HG03469 (cell line): ENCODE data around the gene DOCK4.
A peak's percentile ranks its signal among the peaks of the same experiment; 100 is the strongest.

ENCODE experiments used
- ATAC-seq: cut with Tn5 transposase; IDR thresholded peaks from one replicate; pipeline ENCODE4 v1.9.1; 2021; ENCODE audit warnings: mild to moderate bottlenecking, moderate library complexity, moderate number of reproducible peaks; ENCODE audit not compliant: unreplicated experiment

DOCK4 gene

DNA sequence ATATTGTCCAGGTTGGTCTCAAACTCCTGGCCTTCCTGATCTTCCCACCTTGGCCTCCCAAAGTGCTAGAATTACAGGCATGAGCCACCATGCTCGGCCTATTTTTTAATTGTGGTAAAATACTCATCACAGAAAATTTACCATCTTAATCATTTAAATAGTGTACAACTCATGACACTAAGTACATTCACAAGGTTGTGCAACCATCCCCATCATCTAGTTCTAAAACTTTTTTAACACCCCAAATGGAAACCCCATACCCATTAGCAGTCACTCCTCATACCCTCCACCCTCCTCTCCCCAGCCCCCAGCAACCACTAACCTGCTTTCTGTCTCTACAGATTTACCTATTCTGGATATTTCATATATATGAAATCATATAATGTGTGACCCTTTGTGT is 90.3 kb downstream of the DOCK4 start:
- no peak for ATAC-seq

GRCh38 chr7:112113913-112114575 is 92.2 kb downstream of the DOCK4 start:
- ATAC-seq = no peak

GRCh38 chr7:112112822-112113255 is 93.4 kb downstream of the DOCK4 start:
- no peak for ATAC-seq

- ATAC-seq = no peak
Measured at GRCh38 chr7:112110651-112111050, 95.5 kb downstream of the DOCK4 start.

GRCh38 chr7:112110175-112110574 is 96.0 kb downstream of the DOCK4 start:
- ATAC-seq = no peak

DNA sequence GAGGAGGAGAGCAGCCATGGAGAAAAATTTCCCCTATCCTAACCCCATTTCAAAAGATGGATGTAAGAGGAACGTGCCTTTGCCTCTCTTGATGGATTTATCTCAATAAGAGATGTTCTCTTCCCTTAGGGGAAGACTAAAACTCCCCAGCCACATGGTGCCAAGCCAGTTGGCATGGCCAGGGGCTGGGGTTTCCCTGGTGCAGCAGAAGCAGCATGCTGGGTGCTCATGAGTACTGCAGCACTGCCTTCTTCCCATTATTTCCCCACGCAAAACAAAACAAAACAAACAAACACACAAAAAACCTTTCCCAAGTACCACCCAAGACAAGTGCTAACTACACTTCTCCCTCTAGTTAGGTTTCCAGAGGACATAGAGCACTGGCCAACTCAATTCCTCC is 97.2 kb downstream of the DOCK4 start:
- ATAC-seq = no peak

- ATAC-seq = no peak
Measured at GRCh38 chr7:112105584-112106530, 100.3 kb downstream of the DOCK4 start.

DNA sequence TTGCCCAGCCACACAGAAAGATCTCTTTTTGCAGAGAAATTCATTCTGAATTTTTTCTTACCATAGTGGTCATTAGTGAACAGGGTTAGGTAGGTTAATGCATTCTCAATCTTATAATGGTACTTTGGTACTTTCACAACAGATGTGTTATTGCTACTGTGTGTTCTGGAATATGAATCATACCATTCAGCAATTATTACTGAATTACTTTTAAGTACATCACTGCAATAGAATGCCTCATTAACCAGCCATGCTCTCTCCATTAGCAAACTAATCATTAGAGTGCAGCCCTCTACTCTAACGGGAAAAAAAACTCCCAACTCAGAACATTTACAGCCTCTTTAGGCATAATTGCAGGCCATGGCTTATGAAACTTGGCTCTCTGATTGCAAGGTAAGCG is 102.1 kb downstream of the DOCK4 start:
- ATAC-seq = no peak

DNA sequence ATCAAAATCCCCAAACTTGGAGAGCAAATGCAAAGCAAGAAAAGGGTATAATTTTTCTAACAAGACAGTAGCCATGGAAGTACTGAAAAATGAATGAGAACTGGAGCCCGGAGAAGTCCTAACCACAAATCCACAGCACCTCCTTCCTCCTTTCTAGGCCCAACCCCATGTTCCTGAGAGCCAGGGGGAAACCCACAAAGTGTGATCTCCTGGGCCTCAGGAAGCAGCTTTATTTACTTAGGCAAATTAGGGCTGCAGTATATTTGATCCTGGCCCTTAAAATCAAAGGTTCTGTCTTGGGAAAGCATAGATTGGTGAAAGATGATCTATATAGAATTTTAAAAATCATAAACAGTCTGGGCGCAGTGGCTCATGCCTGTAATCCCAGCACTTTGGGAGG is 103.0 kb downstream of the DOCK4 start:
- ATAC-seq = no peak

- no peak for ATAC-seq
Measured at GRCh38 chr7:112101201-112101846, 104.9 kb downstream of the DOCK4 start.

GRCh38 chr7:112097524-112097923 is 108.7 kb downstream of the DOCK4 start:
- no peak for ATAC-seq

DNA sequence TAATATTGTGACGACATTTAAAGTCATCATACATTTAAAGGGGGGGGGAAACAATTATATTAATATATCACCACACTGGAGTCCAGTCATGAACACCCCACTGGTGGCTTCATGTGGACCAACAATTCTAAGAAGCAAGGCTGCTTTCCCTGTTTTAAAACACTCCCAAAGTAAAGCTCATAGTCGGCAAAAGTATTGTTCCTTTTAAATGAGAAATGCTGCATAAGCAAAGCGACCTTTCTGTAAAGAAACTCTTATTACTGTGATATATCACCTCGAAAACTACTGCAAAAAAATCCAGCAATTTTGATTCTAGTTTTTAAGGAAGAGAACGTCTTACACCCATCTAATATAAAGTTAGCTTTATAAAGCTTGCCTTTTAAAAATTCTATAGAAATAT is 112.8 kb downstream of the DOCK4 start:
- no peak for ATAC-seq

DNA sequence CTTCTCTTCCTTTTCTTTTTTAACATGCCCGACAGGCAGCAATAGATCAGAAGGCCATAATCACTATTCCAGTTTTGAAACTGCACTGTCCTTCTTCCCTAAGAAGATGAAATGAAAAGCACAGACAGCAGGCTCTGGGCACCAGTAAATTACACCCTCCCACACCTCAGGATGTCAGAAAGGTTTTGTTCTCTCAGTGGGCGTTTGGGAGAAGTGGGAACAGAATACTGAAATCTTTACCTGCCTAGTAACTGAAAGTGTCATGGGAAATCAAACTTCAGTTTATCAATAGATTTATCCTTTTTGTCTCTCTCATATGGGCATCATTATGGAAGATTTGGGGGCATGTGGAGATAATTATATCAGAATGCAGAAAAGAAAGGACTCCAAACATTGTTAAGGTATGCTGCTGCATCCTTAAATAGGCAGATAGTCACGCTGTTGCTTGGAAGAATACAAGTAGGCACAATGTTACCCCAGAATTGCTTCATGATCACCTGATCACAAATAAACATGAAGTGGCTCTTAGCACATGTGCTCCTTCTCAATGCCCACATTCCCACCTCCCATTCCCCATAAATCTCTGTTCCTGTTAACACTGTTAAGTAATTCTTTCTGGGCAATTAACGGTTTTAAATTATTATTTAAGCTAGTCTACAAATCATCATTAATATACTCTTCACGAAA is 113.3 kb downstream of the DOCK4 start:
- no peak for ATAC-seq

DNA sequence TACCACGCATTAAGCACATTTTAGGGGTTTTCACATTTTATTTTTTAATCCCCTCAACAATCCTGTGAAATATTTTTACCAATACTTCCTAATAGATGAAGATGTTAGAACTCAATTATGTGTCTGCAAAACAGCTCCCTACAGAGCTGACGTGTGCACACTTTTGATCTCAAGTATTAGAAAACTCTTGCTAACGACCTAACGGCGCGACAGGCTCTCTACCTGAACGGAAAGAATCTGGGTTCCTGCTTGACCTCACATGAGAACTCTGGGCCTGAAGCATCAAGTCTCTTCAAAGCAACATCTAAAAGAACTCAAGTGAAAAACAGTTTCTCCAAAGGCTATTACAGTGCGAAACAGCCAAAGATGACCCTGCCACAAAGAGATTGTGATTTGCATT is 113.9 kb downstream of the DOCK4 start:
- no peak for ATAC-seq

- ATAC-seq = no peak
Measured at GRCh38 chr7:112091768-112092167, 114.4 kb downstream of the DOCK4 start.

- no peak for ATAC-seq
Measured at GRCh38 chr7:112089551-112089950, 116.6 kb downstream of the DOCK4 start.

GRCh38 chr7:112088484-112089016 is 117.6 kb downstream of the DOCK4 start:
- no peak for ATAC-seq

DNA sequence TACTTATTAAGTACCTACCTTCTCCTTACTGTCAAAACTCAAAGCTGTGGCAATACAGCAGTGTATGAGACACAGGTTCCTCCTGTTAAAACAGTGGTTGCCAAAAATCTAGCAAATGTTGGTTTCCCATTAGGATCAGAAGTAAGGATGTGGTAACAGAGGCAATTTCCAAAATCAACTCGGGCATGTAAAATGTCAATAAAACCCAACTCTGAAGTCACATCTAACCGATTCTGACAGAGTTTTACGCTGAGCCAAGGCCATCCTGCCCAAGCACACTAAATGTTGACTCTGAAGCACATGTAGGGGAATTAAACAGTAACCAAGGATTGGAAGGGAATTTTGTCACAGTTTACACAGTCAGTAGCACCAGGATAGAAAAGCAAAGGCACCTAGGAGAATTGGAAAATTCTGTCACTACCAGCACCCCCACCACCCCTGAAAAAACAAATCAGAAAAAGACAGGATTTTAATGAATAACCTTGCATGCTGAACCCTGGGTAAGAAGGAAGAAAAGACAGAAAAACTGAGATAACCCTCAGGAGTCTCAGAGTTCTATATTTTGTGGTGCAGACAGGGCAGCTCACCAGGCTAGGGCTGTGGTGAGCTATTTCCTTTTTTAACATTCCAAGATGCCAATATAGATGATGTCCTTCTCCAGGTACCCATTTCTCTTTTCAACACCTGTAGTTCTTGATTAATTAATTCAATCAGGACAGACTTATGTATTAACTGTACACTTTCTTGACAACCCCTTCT is 119.5 kb downstream of the DOCK4 start:
- ATAC-seq = no peak

GRCh38 chr7:112084520-112084971 is 121.7 kb downstream of the DOCK4 start:
- peak; percentile 48 for ATAC-seq

DNA sequence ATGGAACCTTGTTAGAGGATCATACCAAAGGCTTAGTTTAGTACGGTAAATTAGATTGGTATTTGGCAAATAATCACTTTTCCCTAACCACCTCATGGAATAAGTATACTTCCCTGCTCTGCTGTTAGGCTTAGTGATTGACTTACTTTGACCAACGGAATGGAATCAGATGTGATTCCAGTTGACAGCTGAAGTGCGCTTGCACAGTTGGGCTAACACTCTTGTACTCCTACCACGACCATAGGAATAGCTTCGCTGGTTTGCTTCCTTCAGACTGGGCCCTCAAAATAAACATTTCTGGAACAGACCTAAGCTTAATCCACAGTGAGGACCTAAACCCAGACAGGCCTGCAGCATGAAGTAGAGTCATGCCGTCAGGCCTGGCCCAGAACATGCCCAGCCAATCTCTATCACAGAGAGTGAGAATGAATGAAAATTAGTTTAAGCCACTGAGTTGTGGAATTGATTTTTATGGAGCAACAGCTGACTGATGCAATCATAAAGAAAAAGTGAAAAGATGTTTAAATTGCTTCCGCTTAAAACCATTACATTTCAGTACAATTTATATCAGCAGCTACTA is 122.3 kb downstream of the DOCK4 start:
- ATAC-seq = no peak
